Measurements from ENCODE around the gene S100A2. TPM values are rescaled to one million over a fixed set of nuclear protein-coding genes. Genes with fewer than 3 reads are reported as not detected.

Gene S100A2
- total and polyA plus RNA-seq, 2 of the 13 experiments (the other 11 are each of a cell fraction or from before 2014, with no cell fraction given), result 1.2 TPM

GRCh38 chr1:153566414-153567371 is 1.0 kb upstream of the S100A2 start (continued):
- TF ChIP-seq, protein P1, sequence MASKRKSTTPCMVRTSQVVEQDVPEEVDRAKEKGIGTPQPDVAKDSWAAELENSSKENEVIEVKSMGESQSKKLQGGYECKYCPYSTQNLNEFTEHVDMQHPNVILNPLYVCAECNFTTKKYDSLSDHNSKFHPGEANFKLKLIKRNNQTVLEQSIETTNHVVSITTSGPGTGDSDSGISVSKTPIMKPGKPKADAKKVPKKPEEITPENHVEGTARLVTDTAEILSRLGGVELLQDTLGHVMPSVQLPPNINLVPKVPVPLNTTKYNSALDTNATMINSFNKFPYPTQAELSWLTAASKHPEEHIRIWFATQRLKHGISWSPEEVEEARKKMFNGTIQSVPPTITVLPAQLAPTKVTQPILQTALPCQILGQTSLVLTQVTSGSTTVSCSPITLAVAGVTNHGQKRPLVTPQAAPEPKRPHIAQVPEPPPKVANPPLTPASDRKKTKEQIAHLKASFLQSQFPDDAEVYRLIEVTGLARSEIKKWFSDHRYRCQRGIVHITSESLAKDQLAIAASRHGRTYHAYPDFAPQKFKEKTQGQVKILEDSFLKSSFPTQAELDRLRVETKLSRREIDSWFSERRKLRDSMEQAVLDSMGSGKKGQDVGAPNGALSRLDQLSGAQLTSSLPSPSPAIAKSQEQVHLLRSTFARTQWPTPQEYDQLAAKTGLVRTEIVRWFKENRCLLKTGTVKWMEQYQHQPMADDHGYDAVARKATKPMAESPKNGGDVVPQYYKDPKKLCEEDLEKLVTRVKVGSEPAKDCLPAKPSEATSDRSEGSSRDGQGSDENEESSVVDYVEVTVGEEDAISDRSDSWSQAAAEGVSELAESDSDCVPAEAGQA (IDR thresholded peaks at IDR 0.05; ENCODE audit: low read depth), result peak; percentile 6; the same call in 1 of the 2 replicates
- TF ChIP-seq, protein P1 (CRISPR knock-in tag; IDR thresholded peaks at IDR 0.05; ENCODE audit: borderline replicate concordance), result no peak
- TF ChIP-seq ATAD3A (CRISPR knock-in tag; IDR thresholded peaks at IDR 0.05), result no peak
- TF ChIP-seq, protein P2, sequence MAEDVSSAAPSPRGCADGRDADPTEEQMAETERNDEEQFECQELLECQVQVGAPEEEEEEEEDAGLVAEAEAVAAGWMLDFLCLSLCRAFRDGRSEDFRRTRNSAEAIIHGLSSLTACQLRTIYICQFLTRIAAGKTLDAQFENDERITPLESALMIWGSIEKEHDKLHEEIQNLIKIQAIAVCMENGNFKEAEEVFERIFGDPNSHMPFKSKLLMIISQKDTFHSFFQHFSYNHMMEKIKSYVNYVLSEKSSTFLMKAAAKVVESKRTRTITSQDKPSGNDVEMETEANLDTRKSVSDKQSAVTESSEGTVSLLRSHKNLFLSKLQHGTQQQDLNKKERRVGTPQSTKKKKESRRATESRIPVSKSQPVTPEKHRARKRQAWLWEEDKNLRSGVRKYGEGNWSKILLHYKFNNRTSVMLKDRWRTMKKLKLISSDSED (CRISPR knock-in tag; IDR thresholded peaks at IDR 0.05), result no peak
- TF ChIP-seq SAFB2 (CRISPR knock-in tag; IDR thresholded peaks at IDR 0.05; ENCODE audit: borderline replicate concordance, low read depth), result no peak
- TF ChIP-seq NR3C1 (CRISPR knock-in tag; IDR thresholded peaks at IDR 0.05), result no peak
- no peak for TF ChIP-seq PRDM10 (CRISPR knock-in tag; IDR thresholded peaks at IDR 0.05; ENCODE audit: low read depth)
- TF ChIP-seq POLR2G (IDR thresholded peaks at IDR 0.05; ENCODE audit: low read depth, low read length), result peak; percentile 35
- TF ChIP-seq ZNF3 (CRISPR knock-in tag; IDR thresholded peaks at IDR 0.05), result no peak
- TF ChIP-seq ZNF383 (CRISPR knock-in tag; IDR thresholded peaks at IDR 0.05; ENCODE audit: borderline replicate concordance), result no peak
- TF ChIP-seq ZNF770 (CRISPR knock-in tag; IDR thresholded peaks at IDR 0.05), result no peak
- TF ChIP-seq ZKSCAN1 (IDR thresholded peaks at IDR 0.05; ENCODE audit: low read length), result no peak
- TF ChIP-seq, protein P3, sequence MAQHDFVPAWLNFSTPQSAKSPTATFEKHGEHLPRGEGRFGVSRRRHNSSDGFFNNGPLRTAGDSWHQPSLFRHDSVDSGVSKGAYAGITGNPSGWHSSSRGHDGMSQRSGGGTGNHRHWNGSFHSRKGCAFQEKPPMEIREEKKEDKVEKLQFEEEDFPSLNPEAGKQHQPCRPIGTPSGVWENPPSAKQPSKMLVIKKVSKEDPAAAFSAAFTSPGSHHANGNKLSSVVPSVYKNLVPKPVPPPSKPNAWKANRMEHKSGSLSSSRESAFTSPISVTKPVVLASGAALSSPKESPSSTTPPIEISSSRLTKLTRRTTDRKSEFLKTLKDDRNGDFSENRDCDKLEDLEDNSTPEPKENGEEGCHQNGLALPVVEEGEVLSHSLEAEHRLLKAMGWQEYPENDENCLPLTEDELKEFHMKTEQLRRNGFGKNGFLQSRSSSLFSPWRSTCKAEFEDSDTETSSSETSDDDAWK (CRISPR knock-in tag; IDR thresholded peaks at IDR 0.05), result no peak

All from HepG2 (cell line).